ENCODE results near the gene HPS3. TPM values are rescaled to one million over a fixed set of nuclear protein-coding genes. Genes with fewer than 3 reads are reported as not detected.

The HPS3 gene, protein sequence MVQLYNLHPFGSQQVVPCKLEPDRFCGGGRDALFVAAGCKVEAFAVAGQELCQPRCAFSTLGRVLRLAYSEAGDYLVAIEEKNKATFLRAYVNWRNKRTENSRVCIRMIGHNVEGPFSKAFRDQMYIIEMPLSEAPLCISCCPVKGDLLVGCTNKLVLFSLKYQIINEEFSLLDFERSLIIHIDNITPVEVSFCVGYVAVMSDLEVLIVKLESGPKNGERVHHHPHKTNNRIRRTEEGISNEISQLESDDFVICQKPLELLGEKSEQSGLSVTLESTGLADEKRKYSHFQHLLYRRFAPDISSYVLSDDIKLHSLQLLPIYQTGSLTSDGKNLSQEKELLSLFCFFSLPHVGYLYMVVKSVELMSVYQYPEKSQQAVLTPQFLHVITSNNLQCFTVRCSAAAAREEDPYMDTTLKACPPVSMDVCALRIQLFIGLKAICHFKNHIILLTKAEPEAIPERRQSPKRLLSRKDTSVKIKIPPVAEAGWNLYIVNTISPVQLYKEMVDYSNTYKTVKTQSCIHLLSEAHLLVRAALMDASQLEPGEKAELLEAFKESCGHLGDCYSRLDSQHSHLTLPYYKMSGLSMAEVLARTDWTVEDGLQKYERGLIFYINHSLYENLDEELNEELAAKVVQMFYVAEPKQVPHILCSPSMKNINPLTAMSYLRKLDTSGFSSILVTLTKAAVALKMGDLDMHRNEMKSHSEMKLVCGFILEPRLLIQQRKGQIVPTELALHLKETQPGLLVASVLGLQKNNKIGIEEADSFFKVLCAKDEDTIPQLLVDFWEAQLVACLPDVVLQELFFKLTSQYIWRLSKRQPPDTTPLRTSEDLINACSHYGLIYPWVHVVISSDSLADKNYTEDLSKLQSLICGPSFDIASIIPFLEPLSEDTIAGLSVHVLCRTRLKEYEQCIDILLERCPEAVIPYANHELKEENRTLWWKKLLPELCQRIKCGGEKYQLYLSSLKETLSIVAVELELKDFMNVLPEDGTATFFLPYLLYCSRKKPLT
- polyA plus RNA-seq = 16.9 and 18.3 TPM in 2 replicates

DNA sequence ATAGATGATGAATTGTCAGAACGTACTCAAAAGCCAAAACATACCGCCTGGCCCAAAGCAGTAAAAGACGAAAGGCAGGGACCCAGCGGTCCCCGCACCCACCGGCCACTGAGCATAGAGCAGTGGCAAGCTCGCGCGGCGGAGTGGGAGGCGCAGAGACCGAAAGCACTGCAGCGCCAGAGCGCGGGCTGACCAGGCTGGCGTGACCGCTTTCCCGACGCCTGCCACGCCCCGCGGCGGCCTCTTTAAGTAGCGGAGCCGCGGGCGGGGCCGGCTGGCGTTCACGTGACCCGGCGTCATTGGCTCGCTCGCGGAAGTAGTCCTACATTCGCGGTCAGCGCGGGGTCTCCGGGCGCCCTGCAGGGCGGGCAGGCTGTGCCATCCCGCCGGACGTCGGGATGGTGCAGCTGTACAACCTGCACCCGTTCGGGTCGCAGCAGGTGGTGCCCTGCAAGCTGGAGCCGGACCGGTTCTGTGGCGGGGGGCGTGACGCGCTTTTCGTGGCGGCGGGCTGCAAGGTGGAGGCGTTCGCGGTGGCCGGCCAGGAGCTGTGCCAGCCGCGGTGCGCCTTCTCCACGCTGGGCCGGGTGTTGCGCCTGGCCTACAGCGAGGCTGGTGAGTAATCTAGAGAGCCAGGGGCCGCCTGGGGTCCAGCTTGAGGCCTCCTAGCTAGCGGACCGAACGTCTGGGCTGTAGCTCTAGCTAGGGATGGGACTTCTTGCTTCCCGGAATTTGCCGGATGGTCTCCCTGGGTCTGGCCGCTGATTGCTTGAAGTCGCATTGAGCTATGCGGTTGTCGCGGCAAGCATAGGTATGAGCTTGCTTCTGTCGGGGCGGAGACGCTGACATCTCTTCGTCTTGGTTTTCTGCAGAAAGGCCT lies at the start of gene HPS3:
TSS of gene HPS3 (plus strand) at position 313 of the 880 bp plus-strand sequence. CDS start at position 399, 86 bp downstream.

GRCh38 chr3:149086232-149086988 lies 43.0 kb upstream of the HPS3 start, which contains the start of gene HLTF:
HLTF (minus strand) TSS chr3:149086533; CDS start chr3:149086336, 197 bp downstream.

DNA sequence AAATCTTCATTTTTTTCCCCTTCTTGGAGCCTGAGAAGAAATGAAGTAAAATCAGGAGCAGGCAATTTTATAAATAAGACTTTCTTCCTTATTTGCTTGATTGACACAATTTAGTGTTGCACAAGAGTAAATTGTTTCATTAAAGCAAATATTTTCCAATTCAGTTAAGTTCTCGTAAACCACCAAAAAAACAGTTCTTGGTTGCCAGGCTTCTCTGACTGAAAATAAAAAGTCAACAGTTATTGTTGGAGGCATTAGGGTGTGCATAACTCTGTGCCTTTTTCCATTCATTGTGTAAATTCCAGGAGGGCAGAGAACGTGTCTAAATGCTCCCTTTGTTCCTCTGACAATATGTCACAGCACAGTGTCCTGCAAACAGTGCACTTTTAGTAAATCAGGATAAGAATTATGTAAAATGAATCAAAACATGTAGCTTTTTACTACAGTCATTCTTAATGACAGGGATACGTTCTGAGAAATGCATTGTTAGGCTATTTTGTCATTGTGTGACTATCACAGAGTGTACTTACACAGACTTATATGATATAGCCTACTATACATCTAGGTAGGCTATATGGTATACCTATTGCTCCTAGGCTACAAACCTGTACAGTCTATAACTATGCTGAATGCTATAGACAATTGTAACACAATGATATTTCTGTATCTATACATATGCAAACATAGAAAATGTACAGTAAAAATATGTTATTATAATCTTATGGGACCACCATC lies 92.5 kb downstream of the HPS3 start, which contains the start of gene CP:
TSS of gene CP (minus strand) at position 47 of the 735 bp plus-strand sequence. CDS start at position 10, 37 bp downstream.

Other genes starting within 250 kb of the HPS3 start
- gene GYG1, start 138.1 kb upstream of the HPS3 start, polyA plus RNA-seq = 92.8 and 95.4 TPM in 2 replicates
- 210 and 223 TPM in 2 replicates for gene HLTF, start 43.1 kb upstream of the HPS3 start, polyA plus RNA-seq
- gene CP, start 92.2 kb downstream of the HPS3 start, polyA plus RNA-seq = 0.85 TPM in 1 of 2 replicates, not detected in the other
- 2.3 TPM in 1 of 2 replicates, not detected in the other for gene TM4SF18, start 204.0 kb downstream of the HPS3 start, polyA plus RNA-seq
- 1.5 and 4.7 TPM in 2 replicates for gene TM4SF1, start 248.0 kb downstream of the HPS3 start, polyA plus RNA-seq

Data from Purkinje cell (primary cell).